Skin of body (tissue), 2 donors: Measurements from ENCODE around the gene CHRNG. TPM values are rescaled to one million over a fixed set of nuclear protein-coding genes. Genes with fewer than 3 reads are reported as not detected.

Experiments used
- DNase-seq: peaks from one replicate; lab custom pipeline; 2025; lab: John Stamatoyannopoulos, UW
- total RNA-seq: library from RNA; depleted of rRNA; stranded (reverse); fragments of >200 nt; gene quantifications from one replicate; pipeline ENCODE4 v1.2.3, GENCODE V29; 2014

CHRNG gene
- total RNA-seq, 1 donor from 2014 or later: 1.6 TPM

DNA sequence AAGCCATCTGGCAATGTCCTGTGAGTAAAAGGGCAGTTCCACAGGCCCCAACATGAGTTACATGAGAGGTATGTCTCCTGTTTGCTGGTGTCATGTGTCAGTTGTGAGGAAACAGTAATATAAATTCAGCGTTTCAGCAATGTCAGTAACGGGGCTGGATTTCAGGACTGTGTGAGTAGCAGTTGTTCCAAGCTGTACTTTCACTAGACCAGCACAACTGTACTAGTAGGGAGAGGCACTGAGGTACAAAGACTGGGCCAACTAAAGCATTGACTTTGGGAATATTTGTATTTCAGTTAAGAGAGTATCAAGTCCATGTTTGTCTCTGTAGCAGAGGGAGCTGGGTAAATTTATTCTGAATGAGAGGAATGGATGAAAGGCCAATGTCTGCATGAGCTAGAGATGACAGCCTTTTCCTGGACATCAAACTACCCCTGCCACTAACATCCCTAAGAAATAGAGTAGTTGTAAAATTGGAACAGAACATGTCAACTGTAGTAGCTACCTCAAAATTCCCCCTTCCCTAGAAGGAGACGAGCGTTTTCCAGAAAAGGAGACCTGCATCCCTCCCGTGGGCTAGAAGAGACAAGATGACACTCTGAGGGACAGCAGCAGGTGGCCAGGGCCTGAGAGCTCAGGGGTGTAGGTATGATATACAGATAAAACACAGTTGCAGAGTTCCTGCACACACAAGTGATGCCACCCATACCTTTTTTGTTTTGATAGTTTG is 35.3 kb downstream of the CHRNG start:
- DNase-seq: no peak

DNA sequence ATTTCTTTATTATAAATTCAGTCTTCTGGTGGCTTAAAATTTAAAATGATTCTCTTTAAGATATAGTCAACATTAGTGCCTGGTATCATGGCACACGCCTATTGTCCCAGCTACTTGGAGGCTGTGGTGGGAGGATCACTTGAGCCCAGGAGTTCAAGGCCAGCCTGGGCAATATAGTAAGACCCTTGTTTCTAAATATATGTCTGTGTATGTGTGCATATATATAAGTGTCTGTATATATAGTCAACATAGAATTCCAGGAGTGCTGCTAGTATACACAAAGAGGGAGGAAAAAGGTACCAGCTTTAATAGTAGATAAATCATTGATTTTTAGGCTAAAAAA is 35.9 kb downstream of the CHRNG start:
- DNase-seq: no peak

DNA sequence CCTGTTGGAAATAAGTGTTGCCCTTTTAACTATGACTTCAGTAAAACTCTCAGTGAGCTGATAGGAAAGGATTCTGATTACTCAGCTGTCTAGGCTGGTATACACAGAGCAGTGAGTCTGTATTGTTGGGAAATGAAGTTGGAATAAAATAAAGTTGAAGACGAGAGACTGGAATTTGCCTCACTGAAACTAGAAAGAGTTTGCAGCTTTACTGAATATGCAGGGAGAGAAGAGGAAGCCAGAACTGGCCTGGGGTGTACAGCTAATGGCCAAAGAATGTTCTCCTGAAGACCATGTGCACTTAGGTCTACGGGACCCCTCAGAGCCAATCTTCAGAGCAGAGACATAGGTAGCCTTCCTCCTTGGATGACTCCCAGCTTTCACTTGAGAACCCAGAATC is 37.5 kb downstream of the CHRNG start:
- DNase-seq: no peak

DNA sequence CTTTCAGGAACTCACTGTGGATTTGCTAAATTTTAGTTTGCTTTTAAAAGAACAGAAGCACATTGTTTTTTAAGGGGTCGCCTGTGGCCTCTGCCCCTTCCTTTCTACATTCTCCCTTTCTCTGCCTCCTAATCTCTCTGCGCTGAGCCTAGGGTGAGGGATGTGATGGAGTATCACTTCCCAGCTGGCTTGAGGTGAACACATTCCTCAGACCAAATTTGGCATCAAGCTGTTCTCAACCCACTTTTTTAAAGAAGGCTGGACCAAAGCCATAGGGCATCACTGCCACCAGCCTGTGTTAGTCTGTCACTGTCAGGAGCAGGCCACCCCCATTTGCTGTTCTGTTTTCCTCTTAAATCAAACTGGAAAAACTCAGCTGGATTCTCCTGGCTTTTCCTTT is 38.3 kb downstream of the CHRNG start:
- no peak for DNase-seq

DNA sequence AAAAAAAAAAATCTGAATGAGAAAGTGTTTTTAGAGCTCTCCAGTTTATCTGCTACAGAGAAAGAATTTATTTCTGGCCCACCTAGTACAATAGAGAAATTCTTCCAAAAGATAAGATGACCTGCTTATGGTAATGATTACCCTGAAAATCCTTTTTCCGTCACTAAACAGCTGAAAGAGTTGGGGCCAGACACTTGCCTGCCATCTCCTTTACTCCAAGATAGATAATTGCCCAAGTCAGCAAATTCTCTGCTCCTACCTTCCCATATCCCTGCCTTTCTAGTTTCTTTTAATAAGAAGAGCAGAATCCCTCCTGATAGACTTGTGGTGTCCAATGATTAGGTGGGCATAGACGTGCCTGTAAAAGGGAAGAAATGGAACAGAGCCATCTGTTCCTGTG is 39.1 kb downstream of the CHRNG start:
- no peak for DNase-seq

DNA sequence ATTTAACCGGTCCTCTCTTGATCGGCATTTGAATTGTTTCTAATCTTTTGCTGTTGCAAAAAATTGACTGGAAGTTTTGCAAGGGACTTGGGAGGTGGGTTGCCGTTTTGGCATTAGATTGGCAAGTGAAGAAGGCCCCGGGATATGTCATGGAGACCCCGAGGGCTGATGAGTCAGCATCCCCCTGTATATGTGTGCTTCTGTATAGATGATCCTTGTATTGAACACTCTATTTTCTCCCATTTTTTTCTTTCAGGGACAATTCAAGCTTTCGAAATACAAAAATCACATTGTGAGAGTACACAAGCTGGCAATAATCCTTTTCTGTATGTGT is 41.1 kb downstream of the CHRNG start:
- DNase-seq: no peak

DNA sequence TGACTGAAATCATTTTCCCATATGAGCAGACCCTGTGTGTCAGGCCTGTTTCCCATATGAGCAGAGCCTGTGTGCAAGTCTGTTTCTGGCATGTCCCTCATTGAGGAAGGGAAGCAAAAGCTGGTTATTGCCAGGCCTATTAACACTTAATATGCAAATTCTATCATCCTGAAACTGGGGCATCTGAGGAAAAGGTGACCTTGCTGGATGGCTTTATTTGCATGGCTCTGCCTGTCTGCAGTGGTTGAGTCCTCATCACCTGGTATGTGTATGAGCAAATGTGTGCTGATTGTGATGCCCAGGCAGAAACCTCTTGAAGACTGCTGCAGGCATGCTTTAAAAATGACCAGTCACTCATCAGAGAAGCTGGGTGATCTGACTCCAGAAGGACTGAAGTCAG is 42.2 kb downstream of the CHRNG start:
- no peak for DNase-seq

DNA sequence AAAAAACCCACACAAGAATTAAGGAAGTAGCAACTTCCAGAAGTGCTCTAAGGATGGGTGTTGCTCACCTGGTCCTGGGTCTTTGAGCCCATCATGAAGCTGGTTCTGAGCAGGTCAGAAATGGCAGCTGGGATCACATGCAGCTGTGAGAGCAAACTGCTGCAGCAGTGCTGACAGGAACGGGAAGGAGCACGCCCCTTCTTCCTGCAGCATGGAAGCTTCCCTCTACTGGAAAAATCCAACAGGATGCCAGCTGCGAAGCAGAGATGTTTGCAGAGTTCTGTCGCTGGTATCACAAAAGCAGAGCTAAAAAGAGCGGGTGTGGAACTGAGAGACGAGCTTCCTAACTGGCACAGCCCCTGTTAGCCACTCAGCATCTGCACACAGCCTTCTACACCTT is 44.7 kb downstream of the CHRNG start:
- DNase-seq: no peak

DNA sequence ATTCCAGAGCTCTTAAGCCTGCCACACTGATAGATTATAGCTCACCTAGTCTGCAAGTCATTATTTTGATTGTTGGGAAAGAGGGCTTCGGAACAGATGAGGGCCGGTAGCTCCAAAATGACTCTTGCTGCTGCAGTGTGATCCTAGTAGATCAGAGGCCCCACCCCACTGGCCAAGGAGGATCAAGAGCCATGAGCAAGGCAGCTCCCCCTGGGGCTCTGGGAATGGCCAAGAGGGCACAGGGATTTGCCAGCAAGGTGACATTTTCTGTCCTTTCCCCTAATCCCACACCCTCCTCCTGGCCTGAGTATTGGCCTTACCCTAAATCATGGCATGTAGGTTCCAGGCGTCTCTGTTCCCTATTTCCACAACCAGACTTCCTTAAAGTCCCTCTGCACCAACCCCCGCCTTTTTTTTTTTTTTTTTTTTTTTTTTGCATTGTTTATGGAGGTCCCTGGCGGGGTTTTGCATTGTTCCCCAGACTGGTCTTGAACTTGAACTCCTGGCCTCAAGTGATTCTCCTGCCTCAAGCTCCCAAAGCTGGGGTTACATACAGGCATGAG is 47.5 kb downstream of the CHRNG start:
- DNase-seq: no peak

DNA sequence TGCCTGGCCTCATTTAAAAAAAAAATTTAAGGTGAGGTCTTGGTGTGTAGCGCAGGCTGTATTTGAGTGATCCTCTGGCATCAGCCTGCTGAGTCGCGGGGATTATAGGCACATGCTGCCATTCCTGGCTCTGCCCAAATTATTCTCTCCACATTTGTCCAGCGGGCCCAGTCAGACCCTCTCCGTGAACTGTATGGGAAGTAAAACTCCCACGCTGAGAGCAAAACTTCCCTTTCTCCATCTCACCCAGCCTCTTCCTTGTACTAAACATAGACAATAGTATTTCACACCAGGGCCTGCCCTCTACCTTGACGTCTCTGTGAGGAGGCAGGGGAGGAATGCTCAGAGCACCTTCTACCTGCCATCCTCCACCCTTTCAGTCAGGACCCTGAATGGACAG is 48.0 kb downstream of the CHRNG start:
- no peak for DNase-seq

DNA sequence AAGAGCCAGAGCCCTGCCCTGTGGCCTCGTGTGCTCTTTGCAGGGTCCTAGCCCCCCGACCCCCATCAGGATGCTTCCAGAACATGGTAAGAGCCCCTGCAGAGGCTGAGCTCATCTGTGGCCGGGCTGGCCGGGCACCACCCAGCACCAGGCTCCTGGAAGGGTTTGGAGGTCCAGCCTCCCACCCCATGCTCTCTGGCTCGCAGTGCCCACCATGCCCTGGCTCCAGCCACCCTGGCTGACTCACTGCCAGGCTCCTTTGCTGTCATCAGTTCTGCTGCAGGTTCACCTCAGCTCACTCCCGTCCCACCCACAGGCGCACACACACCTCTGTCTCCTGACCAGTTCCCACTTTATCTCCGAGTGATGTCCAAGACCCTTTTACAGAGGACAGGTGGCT is 48.5 kb downstream of the CHRNG start:
- DNase-seq: no peak

DNA sequence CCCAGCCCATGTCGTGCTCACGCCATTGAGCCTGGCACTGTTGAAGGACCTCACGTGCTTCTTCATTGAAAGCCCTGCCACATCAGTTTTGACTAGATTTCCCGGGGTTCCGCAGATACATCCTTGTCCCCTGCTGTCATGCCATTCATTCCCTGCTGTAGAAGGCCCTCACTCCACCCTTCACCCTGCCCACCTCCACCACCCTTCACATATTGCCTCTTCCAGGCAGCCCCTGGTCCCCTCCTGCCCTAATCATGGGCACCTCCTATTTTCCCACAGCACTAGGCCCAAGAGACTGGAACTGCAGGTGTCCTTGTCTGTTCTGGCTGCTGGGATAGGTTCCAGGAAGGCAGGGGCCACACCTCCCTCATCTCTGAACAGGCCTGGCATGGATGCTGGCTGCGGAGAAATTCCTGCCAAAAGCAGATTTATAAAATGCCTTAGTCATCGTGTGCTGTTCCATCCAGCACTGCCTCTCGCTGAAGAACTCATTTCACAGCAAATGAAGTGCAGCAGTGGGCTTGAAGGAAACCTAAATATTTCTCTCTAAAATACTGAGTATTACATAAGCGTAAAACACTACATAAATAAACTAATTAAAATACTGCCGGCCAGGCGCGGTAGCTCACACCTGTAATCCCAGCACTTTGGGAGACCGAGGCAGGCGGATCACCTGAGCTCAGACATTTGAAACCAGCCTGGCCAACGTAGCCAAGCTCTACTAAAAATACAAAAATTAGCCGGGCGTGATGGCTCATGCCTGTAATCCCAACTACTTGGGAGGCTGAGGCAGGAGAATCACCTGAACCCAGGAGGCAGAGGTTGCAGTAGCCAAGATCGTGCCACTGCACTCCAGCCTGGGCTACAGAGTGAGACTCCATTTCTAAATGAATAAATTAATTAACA is 49.4 kb downstream of the CHRNG start:
- no peak for DNase-seq

DNA sequence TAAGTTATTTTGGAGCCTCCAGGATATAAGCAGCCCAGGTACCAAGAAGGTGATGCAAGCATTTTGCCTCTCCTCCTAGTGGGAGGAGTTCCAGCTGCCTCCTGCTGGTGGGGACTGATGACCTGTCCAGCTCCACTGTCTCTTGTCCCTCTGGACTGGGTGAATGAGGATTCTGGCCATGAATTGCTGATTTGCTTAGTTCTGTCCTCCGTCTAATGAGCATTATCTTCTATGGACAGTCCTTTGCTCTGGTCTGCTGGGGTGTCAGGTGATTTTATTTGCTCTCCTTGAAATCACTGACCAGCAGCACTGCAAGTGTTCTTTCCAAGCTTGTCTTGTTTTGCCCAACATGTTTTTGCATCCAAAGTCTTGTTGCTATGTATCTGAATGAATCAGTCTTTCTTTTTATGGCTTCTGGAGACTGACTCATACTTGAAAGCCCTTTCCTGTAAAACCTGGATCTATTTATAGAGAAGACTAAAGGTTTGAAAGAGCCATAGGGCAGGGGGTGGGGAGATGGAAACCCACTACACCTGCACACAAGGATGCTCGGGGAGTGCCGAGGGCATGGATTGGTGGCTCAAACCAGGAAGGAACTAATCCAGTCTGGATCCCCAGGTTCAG is 53.4 kb downstream of the CHRNG start:
- DNase-seq: no peak

DNA sequence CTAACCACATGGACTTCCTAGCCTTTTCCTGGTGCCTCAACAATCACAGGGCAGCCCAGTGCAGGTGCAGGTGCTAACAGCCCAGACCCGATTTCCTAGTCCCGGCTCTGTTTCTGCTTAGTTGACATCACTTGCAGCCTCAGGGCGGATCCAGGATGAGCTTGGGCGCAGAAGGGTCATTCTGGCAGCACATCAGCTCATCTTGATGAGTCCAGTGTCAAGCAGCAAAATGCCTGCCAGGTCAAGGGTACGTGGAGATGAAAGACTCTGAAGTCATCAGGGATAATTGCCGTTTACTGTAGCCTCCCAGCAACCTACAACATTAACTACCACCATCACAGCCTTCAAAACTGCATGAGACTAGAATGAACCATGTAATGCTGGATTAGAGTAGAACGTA is 54.5 kb downstream of the CHRNG start:
- DNase-seq: no peak

Other genes with a start within 250 kb of the CHRNG start
- gene ALPP, start 160.9 kb upstream of the CHRNG start, total RNA-seq: not detected
- gene ALPG, start 132.8 kb upstream of the CHRNG start, total RNA-seq: not detected
- gene ALPI, start 83.5 kb upstream of the CHRNG start, total RNA-seq: not detected
- gene ECEL1, start 51.9 kb upstream of the CHRNG start, total RNA-seq: 0.30 TPM
- gene PRSS56, start 19.3 kb upstream of the CHRNG start, total RNA-seq: not detected
- gene CHRND, start 13.5 kb upstream of the CHRNG start, total RNA-seq: 2.4 TPM
- gene TIGD1, start 10.9 kb downstream of the CHRNG start, total RNA-seq: 5.1 TPM
- gene EIF4E2, start 11.0 kb downstream of the CHRNG start, total RNA-seq: 50.6 TPM
- 2.7 TPM for gene EFHD1, start 93.9 kb downstream of the CHRNG start, total RNA-seq
- 95.5 TPM for gene GIGYF2, start 157.6 kb downstream of the CHRNG start, total RNA-seq
- 0.79 TPM for gene KCNJ13, start 236.9 kb downstream of the CHRNG start, total RNA-seq